Nephron progenitor cell (in vitro differentiated cells): ENCODE results near the gene BPHL.
"Not testable (repeated sequence)": the region's sequence is repeated elsewhere in the genome, so short reads cannot be mapped to it uniquely, and the experiment has no call there.

ENCODE experiments used
- DNase-seq: peaks from one replicate; pipeline ENCODE4 v3.0.0; 2021
- H3K27ac Mint-ChIP-seq: 2 replicates; pipeline ENCODE4 v1.8.0; 2021; ENCODE audit warnings: mild to moderate bottlenecking, moderate library complexity, mixed read lengths
- H3K27me3 Mint-ChIP-seq: 2 replicates; pipeline ENCODE4 v1.8.0; 2021; ENCODE audit warnings: mild to moderate bottlenecking, low read depth, mixed read lengths; ENCODE audit not compliant: poor library complexity
- H3K36me3 Mint-ChIP-seq: 2 replicates; pipeline ENCODE4 v1.8.0; 2021; ENCODE audit warnings: low read depth, mixed read lengths
- H3K4me1 Mint-ChIP-seq: 2 replicates; pipeline ENCODE4 v1.8.0; 2021; ENCODE audit warnings: mixed read lengths
- H3K4me3 Mint-ChIP-seq: 2 replicates; pipeline ENCODE4 v1.8.0; 2021; ENCODE audit warnings: mild to moderate bottlenecking, moderate library complexity, mixed read lengths
- H3K9me3 Mint-ChIP-seq: 2 replicates; pipeline ENCODE4 v1.8.0; 2021; ENCODE audit warnings: mild to moderate bottlenecking, moderate library complexity, mixed read lengths
- TF ChIP-seq, protein P1 (sequence below): fragments of 200-600 bp; sonication (generic); IDR thresholded peaks from 2 replicates; pipeline ENCODE4 v1.5.0; 2021; ENCODE audit warnings: antibody characterized with exemption

Gene BPHL

DNA sequence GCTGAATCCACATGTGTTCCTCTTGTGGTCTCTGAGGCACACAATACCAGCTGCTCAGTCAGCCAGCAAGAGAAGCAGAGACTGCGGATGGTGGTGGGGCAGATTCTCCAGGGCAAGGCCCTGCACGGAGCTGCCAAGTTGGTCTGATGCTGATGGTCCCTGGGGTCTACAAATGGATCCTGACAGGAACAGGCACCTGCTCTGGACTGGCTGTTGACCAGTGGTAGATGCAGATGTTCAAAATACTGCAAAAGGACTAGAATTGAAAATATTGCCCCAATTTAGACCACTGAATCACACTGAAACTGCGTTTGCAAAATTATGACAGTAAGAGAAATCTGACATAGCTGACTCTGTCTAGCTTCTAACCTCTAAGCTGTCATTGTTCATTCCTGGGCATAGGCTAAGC, 68.5 kb downstream of the BPHL start:
- no peak overlapping the region for H3K27ac Mint-ChIP-seq
- no peak overlapping the region for H3K4me3 Mint-ChIP-seq
- peaks cover 4% of the 10 kb centered on the region for H3K9me3 Mint-ChIP-seq
- no peaks in the 10 kb centered on the region for H3K36me3 Mint-ChIP-seq
- no peak for DNase-seq
- peaks cover 6% of the 10 kb centered on the region for H3K27me3 Mint-ChIP-seq
- H3K4me1 Mint-ChIP-seq = peaks cover 6% of the 10 kb centered on the region
- TF ChIP-seq, protein P1, sequence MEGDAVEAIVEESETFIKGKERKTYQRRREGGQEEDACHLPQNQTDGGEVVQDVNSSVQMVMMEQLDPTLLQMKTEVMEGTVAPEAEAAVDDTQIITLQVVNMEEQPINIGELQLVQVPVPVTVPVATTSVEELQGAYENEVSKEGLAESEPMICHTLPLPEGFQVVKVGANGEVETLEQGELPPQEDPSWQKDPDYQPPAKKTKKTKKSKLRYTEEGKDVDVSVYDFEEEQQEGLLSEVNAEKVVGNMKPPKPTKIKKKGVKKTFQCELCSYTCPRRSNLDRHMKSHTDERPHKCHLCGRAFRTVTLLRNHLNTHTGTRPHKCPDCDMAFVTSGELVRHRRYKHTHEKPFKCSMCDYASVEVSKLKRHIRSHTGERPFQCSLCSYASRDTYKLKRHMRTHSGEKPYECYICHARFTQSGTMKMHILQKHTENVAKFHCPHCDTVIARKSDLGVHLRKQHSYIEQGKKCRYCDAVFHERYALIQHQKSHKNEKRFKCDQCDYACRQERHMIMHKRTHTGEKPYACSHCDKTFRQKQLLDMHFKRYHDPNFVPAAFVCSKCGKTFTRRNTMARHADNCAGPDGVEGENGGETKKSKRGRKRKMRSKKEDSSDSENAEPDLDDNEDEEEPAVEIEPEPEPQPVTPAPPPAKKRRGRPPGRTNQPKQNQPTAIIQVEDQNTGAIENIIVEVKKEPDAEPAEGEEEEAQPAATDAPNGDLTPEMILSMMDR = no peak

DNA sequence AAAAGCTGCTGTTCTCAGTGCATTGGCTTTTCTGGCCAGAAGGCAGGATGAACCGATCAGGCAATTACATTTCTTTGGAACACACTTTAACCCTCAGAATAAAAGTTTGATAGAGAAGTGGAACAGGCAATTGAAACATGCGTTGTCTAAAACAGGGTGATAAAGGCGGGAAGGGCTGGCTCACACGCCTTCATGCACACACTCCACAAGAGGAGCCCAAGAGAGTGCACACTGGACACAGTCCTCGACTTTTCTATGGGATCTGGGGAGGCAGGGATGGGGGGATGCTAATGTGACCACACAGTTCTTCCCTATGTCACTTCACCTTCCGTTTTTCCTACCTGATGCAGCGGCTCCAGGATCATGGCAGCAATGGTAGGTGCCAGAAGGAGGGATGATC, 69.8 kb downstream of the BPHL start:
- H3K4me1 Mint-ChIP-seq = peaks cover 10% of the 10 kb centered on the region
- H3K27ac Mint-ChIP-seq = no peak overlapping the region
- H3K4me3 Mint-ChIP-seq = no peak overlapping the region
- peaks cover 4% of the 10 kb centered on the region for H3K9me3 Mint-ChIP-seq
- no peak for DNase-seq
- TF ChIP-seq, protein P1 = no peak
- H3K36me3 Mint-ChIP-seq = no peaks in the 10 kb centered on the region
- peaks cover 6% of the 10 kb centered on the region for H3K27me3 Mint-ChIP-seq

DNA sequence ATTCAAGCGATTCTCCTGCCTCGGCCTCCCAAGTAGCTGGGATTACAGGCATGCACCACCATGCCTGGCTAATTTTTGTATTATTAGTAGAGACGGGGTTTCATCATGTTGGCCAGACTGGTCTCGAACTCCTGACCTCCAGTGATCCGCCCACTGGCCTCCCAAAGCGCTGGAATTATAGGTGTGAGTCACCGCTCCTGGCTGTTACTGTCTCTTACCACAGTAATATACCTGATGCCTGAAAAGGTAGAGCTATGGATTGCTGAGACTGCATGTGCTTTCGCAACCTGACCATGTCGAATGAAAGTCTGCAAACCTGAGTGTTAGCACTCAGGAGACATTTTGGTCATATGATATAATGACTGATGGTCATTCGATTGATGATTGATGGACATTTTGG, 70.7 kb downstream of the BPHL start:
- peaks cover 13% of the 10 kb centered on the region for H3K4me1 Mint-ChIP-seq
- not testable (repeated sequence) for H3K9me3 Mint-ChIP-seq, H3K4me3 Mint-ChIP-seq, DNase-seq, H3K27ac Mint-ChIP-seq, H3K36me3 Mint-ChIP-seq, H3K27me3 Mint-ChIP-seq

DNA sequence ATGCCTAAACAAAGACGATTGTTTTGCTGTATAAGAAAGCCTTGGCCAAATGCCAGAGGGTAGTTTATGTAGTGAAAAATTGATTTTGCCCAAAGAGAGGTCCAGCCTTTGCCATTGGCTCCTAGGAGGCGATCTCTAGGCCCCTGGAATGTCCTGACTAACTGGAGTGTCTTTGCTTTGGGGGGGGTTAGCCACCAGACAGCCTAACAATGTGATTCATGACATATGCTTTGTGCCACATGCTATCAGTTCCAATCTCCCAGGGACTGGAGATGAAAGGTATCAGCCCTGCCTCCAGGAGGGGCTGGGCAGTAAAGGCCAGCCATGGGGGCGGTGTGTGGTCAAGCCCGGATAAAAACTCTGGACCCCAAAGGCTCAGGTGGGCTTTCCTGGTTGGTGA, 71.5 kb downstream of the BPHL start:
- DNase-seq = no peak
- Mint-ChIP-seq H3K27ac (no peak overlapping the region), H3K4me3 (no peak overlapping the region), H3K4me1 (peaks cover 13% of the 10 kb centered on the region), H3K9me3 (peaks cover 4% of the 10 kb centered on the region), H3K27me3 (peaks cover 6% of the 10 kb centered on the region), H3K36me3 (no peaks in the 10 kb centered on the region)
- TF ChIP-seq, protein P1 = no peak

DNA sequence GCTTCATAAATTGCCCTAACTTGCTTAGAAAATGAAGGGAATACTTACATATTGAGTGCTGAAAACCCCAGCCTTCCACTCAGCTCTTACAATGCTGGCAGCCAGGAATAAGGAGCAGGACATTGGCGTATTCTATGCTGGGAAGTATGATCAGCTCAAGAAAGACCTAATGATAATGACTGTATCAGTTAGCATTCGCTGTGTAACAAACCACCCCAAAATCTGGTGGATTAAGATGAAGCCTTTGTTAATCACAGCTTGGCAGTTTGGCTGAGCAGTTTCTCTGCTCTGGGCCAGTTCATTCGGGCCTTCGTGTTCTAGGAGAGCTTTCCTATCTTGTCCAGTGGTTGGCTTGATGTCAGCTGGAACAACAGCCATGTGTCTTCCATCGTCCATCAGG, 72.3 kb downstream of the BPHL start:
- peaks cover 6% of the 10 kb centered on the region for H3K27me3 Mint-ChIP-seq
- TF ChIP-seq, protein P1 = no peak
- no peaks in the 10 kb centered on the region for H3K36me3 Mint-ChIP-seq
- peaks cover 4% of the 10 kb centered on the region for H3K9me3 Mint-ChIP-seq
- H3K4me1 Mint-ChIP-seq = peaks cover 13% of the 10 kb centered on the region
- DNase-seq = no peak
- no peak overlapping the region for H3K27ac Mint-ChIP-seq
- H3K4me3 Mint-ChIP-seq = no peak overlapping the region

DNA sequence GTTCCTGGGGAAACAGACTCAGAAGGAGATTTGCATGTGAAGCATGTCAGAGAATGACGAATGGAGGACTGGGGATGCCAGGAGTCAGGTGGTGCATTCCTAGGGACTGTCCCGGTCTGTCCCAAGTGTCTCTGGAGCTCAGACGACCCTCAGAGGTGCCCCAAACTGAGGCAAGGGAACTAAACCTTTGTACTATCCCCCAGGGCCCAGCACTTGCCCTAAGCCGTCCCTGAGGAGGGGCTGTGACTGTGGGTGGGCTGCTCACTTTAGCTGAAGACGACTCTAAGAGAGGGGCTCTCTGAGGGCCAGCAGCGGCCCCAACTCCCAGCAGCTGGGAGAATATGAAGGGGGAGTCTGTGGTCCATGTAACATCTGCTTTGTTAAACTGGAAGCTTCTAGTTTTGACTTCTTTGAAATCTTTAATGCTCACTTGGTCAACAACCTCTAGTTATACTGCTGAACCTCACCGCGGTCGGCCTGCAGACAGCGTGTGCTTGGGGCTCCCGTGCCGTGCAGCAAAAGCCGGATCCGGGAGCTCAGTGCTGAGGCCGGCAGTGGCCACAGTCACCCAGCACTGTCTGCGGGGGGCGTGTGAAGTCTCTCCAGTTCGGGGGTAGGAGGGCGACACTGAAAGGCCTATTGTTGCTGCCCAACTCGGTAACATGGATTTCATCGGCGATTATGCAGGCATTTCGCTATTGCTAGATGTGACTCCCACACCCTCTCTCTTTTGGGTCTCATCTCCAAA, 74.8 kb downstream of the BPHL start:
- Mint-ChIP-seq H3K9me3 (peaks cover 1% of the 10 kb centered on the region), H3K27me3 (peaks cover 10% of the 10 kb centered on the region), H3K36me3 (no peaks in the 10 kb centered on the region), H3K4me1 (peaks cover 13% of the 10 kb centered on the region), H3K27ac (no peak overlapping the region), H3K4me3 (no peak overlapping the region)
- TF ChIP-seq, protein P1 = no peak
- no peak for DNase-seq
